ENCODE results near the gene PYDC1.
"Not testable (repeated sequence)": the region's sequence is repeated elsewhere in the genome, so short reads cannot be mapped to it uniquely, and the experiment has no call there.

PYDC1 gene

GRCh38 chr16:31216422-31217135 is at the start of gene PYDC1:
Gene PYDC1 (minus strand): TSS chr16:31217135. CDS start chr16:31217028, 107 bp downstream.
- DNase-seq (ENCODE audit: low read depth in 2 of 2): no peak

GRCh38 chr16:31265329-31266245 is 48.7 kb upstream of the PYDC1 start:
- DNase-seq (ENCODE audit: low read depth in 2 of 2): peak; percentile 52 to 65

- DNase-seq (ENCODE audit: low read depth in 2 of 2): no peak
Measured at GRCh38 chr16:31262084-31262483, 45.1 kb upstream of the PYDC1 start.

- DNase-seq (ENCODE audit: low read depth in 2 of 2): no peak
Measured at GRCh38 chr16:31260136-31260931, 43.4 kb upstream of the PYDC1 start.

GRCh38 chr16:31258366-31258765 is 41.4 kb upstream of the PYDC1 start:
- no peak for DNase-seq (ENCODE audit: low read depth in 2 of 2)

GRCh38 chr16:31256466-31256865 is 39.5 kb upstream of the PYDC1 start:
- no peak for DNase-seq (ENCODE audit: low read depth in 2 of 2)

- DNase-seq (ENCODE audit: low read depth in 2 of 2): no peak
Measured at GRCh38 chr16:31253642-31254045, 36.7 kb upstream of the PYDC1 start.

GRCh38 chr16:31251435-31251834 is 34.5 kb upstream of the PYDC1 start:
- no peak for DNase-seq (ENCODE audit: low read depth in 2 of 2)

GRCh38 chr16:31250782-31251384 is 33.9 kb upstream of the PYDC1 start:
- no peak for DNase-seq (ENCODE audit: low read depth in 2 of 2)

GRCh38 chr16:31248344-31248743 is 31.4 kb upstream of the PYDC1 start:
- DNase-seq (ENCODE audit: low read depth in 2 of 2): no peak

GRCh38 chr16:31246296-31246695 is 29.4 kb upstream of the PYDC1 start:
- no peak for DNase-seq (ENCODE audit: low read depth in 2 of 2)

GRCh38 chr16:31245598-31245997 is 28.7 kb upstream of the PYDC1 start:
- not testable (repeated sequence) for DNase-seq (ENCODE audit: low read depth in 2 of 2)

GRCh38 chr16:31243734-31244670 is 27.1 kb upstream of the PYDC1 start:
- no peak for DNase-seq (ENCODE audit: low read depth in 2 of 2)

- no peak for DNase-seq (ENCODE audit: low read depth in 2 of 2)
Measured at GRCh38 chr16:31242206-31242605, 25.3 kb upstream of the PYDC1 start.

- no peak for DNase-seq (ENCODE audit: low read depth in 2 of 2)
Measured at GRCh38 chr16:31238041-31238440, 21.1 kb upstream of the PYDC1 start.

GRCh38 chr16:31229501-31229900 is 12.6 kb upstream of the PYDC1 start:
- no peak for DNase-seq (ENCODE audit: low read depth in 2 of 2)

GRCh38 chr16:31228206-31228605 is 11.3 kb upstream of the PYDC1 start:
- no peak for DNase-seq (ENCODE audit: low read depth in 2 of 2)

- no peak for DNase-seq (ENCODE audit: low read depth in 2 of 2)
Measured at GRCh38 chr16:31225193-31225592, 8.3 kb upstream of the PYDC1 start.

- no peak for DNase-seq (ENCODE audit: low read depth in 2 of 2)
Measured at GRCh38 chr16:31224092-31224955, 7.4 kb upstream of the PYDC1 start.

GRCh38 chr16:31223044-31223443 is 6.1 kb upstream of the PYDC1 start:
- DNase-seq (ENCODE audit: low read depth in 2 of 2): no peak

Measured in activated CD8-positive, alpha-beta memory T cell treated with anti-CD3 and anti-CD28 coated beads for 4 hours (primary cell).